ENCODE measurements around the gene TPBGL.

GRCh38 chr11:75230621-75231020, 10.0 kb upstream of the TPBGL start:
- no peak for TF ChIP-seq POLR2A (IDR thresholded peaks at IDR 0.05)
- no peak for TF ChIP-seq CTCF (IDR thresholded peaks at IDR 0.05)
- TF ChIP-seq EP300 (IDR thresholded peaks at IDR 0.05) = no peak

All from ovary (tissue), 3 donors.